Stimulated activated CD4-positive, alpha-beta T cell treated with anti-CD3 and anti-CD28 coated beads, Interleukin-1b, Interleukin-23, amount 100 ng/mL, for 48 hours (primary cell): ENCODE data around the gene SGCA.

Experiments
- DNase-seq: peaks from one replicate; pipeline ENCODE4 v3.0.0-alpha.2; 2020

Gene SGCA

GRCh38 chr17:50168319-50168718 lies 2.5 kb downstream of the SGCA start:
- DNase-seq = no peak

- DNase-seq = peak; percentile 53
These were observed 3.4 kb downstream of the SGCA start for GRCh38 chr17:50169121-50169764.

- DNase-seq = no peak
These were observed 4.2 kb downstream of the SGCA start for GRCh38 chr17:50169881-50170459.

GRCh38 chr17:50170662-50171370 lies 5.0 kb downstream of the SGCA start:
- no peak for DNase-seq

GRCh38 chr17:50171371-50172071 lies 5.7 kb downstream of the SGCA start:
- no peak for DNase-seq

GRCh38 chr17:50172130-50172529 lies 6.3 kb downstream of the SGCA start:
- no peak for DNase-seq

- no peak for DNase-seq
These were observed 7.1 kb downstream of the SGCA start for GRCh38 chr17:50172936-50173334.

GRCh38 chr17:50173335-50173941 lies 7.6 kb downstream of the SGCA start:
- no peak for DNase-seq

GRCh38 chr17:50174444-50174843 lies 8.6 kb downstream of the SGCA start:
- DNase-seq = no peak

GRCh38 chr17:50175035-50175807 lies 9.4 kb downstream of the SGCA start:
- no peak for DNase-seq

GRCh38 chr17:50176559-50177357 lies 11.0 kb downstream of the SGCA start:
- DNase-seq = no peak

GRCh38 chr17:50177476-50177875 lies 11.7 kb downstream of the SGCA start:
- DNase-seq = no peak

GRCh38 chr17:50177983-50178834 lies 12.4 kb downstream of the SGCA start:
- DNase-seq = peak; percentile 55

- DNase-seq = no peak
These were observed 14.3 kb downstream of the SGCA start for GRCh38 chr17:50180111-50180510.

GRCh38 chr17:50180620-50181019 lies 14.8 kb downstream of the SGCA start:
- no peak for DNase-seq

- no peak for DNase-seq
These were observed 15.3 kb downstream of the SGCA start for GRCh38 chr17:50181144-50181543.

GRCh38 chr17:50181591-50182560 lies 16.1 kb downstream of the SGCA start:
- DNase-seq = no peak

GRCh38 chr17:50182783-50183420 lies 17.1 kb downstream of the SGCA start:
- DNase-seq = no peak
